Measurements from ENCODE around the gene ERVFRD-1.

ERVFRD-1 gene, protein sequence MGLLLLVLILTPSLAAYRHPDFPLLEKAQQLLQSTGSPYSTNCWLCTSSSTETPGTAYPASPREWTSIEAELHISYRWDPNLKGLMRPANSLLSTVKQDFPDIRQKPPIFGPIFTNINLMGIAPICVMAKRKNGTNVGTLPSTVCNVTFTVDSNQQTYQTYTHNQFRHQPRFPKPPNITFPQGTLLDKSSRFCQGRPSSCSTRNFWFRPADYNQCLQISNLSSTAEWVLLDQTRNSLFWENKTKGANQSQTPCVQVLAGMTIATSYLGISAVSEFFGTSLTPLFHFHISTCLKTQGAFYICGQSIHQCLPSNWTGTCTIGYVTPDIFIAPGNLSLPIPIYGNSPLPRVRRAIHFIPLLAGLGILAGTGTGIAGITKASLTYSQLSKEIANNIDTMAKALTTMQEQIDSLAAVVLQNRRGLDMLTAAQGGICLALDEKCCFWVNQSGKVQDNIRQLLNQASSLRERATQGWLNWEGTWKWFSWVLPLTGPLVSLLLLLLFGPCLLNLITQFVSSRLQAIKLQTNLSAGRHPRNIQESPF

DNA sequence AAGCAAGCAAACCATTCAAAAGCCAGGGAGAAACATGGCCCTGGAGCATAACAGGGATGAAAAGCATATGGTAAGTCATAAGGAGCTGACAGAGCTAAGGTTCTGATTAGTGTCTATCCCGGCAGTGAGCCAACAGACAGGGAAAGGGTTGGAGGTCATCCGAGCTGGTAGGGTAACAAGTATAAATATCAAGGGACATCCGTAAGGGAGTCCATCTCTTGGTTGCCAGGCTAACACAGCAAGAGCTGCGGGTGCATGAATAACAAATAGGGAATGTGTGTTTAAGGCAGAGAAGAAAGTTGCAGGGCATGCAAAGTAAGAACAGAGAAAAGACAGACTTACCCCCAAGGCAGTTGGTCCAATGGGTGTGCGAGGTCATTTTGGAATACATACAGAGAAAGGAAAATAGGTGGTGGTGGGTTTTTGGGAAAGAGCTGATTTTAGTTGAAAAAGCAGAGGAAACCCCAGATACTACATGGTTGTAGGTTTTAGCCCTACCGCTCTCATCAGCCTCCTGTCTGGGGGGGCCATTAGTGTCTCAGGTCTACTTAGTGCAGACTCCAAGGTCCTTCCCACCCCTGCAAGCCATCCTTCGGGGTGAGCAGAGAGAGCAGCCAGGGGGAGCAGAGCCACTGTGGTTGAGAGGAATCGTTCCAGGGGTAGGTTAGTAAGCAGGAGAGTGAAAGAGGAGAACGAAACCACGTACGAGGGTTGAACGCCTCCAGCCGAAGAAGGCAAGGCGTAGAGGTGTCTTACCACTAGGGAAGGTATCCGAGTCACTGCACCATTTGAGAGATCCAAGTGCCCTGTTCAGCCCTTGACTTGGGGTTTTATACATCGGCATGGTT lies at the start of gene ERVFRD-1:
ERVFRD-1 (minus strand) TSS at position 805 of the 848 bp plus-strand sequence. CDS start 6,415 bp downstream, outside the sequence.
- no peak for DNase-seq

DNA sequence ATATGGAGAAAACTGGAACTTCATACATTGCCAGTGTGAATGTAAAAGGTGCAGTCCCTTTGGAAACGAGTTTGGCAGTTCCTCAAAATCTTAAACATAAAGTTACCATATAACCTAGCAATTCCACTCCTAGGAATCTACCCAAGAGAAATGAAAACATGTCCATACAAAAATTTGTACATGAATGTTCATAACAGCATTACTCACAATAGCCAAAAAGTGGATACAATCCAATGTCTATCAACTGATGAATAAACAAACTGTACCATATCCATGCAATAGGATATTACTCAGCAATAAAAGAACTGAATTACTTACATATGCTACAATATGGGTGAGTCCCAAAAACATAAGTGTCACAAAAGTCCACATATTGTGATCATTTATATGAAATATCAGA lies 48.7 kb upstream of the ERVFRD-1 start:
- DNase-seq, result no peak

DNA sequence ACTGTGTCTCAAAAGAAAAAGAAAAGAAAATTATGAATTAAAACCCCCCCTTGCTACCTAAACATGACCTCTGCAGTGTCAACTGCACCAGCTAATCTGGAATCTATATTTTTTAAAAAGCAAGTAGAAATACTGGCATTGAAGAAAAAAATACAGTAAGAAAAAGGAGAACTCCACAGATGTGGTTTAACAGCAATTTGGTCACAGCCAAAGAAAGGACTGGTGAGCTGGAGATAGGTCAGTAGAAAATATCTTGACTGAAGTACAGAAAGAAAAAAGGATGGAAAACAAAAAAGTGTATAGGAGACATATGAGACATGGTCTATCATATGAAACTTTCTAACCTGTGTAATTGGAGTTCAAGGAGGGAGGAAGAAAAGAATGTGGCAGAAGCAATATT lies 44.1 kb upstream of the ERVFRD-1 start:
- DNase-seq, result peak; percentile 19 to 32

DNA sequence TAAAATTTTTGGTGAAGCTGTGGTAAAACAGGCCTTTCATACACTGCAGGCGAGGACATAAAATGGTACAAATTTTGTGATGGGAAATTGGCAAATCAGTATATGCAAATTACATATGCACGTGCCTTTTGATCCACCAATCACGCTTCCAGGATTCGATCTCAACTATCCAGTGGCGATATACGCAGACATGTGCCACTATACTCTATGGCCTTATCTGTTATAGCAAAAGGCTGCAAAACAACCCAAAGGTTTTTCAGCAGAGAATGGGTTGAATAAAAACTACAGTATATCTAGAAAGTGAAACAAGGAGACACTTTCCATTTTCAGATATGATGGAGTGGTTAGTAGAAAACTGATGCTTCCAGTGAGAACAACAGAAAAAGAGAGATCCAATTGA lies 41.9 kb upstream of the ERVFRD-1 start:
- no peak for DNase-seq

DNA sequence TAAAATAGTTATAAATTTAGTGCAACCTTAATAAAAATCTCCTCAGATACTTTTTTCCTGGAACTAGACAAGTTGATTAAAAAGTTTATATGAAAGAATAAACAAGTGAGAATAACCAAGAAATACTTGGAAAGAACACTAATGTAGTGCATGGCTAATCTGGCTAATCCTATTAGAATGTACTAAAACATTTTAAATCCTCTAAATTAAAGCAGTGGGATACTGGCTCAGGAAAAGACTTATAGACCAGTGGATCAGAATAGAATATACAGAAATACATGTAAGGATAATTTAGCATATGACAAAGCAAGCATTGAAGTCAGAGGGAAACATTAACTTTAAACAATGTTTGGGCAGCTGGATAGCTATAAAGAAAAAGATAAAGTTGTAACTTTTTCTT lies 41.1 kb upstream of the ERVFRD-1 start:
- no peak for DNase-seq

DNA sequence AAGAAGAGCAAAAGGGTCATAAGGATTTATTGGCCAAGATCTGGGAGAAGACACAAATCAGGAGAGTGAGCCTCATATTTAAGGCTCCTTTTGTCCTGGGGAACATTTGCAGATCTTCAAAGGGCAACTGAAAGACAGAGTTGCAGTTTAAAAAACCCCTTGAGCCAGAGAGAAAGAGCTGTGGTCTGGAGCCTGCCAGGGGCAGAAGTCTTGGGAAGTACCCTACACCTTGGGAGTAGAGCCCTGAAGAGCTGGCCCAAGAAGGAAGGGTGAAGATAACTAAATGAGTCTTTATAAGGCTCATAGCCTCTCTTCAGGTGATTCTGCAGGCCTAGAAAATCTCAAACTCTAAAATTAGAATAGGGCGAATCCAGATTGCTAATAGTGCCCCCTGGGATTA lies 40.0 kb upstream of the ERVFRD-1 start:
- DNase-seq, result no peak

DNA sequence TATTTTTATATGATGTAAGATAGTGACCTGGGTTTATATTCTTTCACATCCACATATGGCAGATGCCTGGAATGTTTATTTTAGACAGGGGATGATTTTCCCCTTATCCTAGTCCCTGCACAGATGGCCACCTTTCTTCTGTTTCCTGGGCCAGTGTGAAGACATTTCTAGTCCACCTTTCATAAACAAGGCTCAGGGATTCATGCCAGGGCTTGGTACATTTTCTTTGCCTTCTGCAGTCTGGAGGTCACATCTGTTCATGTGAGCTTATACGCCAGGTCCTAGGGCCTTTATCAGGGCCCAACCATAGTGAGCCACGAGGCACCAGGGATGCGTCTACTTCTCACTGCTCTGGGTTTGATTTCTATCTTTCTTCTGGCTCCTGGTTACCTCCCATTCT lies 38.0 kb upstream of the ERVFRD-1 start:
- no peak for DNase-seq

DNA sequence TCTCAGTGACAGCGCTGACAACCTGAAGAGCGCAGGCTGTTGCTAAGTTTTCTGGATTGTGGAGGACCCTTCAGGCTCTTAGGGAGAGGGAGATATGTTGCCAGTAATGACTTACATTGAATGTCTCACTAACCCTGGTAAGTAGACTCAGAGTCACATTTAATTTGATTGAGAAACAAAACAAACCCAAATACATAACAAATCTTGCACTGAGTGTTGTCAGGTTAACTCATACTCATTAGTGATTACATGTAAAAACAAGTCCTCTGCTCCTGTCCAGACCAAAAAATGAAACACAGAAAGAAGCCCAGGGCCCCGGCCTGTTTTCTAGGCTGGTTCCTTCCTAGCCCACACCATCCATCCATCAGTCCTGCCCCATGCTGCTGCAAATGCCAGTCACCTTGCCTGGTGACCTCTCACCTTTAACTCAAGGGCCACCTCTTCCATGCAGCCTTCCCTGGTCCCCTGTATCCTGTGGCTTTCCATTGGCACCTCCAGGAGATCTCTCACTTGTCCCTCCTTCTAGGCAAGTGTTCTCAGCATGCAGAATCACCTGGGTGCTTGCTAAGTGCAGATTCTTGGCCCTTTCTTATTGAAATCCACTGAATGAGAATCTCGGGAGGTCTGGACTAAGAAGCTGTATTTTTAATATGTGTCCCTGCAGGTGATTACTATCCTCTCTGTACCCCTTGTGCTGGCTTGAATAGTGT lies 34.7 kb upstream of the ERVFRD-1 start:
- DNase-seq, result no peak

DNA sequence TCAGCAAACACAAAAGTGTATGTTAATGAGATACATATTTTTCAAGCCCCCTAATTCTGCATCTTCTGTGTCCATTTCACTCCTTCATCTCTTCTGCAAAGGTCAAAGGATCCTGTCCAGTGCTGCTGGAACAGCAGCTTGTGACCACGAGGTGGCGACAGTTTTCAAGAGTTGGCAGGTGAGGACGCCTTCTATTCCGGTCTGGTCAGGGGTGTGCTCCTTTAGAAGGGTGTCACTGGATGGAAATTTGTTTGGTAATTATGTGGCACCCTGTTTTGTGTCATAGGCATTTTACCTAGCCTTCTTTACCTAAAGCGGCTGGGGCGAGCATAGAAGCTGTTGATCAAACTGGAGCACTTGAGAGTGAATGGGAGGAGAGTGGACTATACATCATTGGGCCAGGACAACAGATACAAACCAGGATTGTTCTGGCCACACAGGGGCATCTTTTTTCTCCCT lies 32.9 kb upstream of the ERVFRD-1 start:
- peak; percentile 83 to 91 for DNase-seq

DNA sequence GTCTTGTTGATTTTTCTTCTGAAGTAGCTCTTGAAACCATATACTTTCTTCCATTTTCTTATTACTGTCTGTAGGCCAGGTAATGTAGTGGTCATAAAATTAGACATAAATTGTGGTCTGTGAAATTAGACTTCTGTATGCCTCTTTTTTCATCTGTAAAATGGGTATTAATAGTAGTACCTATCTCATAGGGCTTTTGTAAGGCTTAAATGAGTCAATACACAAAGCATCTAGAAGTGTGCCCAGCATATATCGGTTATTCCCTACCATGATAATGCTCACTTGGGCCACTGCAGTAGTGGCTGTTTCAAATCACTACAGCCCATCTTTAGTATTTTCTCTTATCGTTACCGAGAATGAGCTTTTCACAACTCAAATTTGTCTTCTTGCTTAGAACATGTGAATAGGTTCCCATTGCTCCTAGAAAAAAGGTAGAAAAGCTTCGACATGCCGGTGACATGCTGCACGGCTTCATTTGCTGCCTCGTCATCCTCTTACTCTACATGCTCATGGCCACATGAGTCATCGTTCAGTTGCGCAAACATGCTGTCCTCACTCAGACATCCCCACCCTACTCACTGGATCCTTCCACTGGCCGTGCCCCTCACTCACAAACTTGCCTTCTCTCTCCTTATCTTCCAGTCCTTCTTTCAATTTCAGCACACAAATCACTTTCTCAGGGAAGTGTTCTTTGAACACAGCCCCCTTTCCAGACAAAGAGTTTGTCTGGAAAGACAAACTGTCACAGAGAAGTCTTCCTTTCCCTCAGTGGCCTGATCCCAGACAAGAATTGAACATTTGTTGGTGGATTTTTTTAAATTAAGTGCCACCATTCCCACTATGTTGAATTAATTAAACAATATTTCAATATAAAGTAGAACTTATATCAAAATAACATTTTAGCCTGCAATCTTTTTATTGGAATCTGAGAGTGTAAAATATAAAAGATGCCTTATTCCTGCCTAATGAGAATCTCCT lies 32.2 kb upstream of the ERVFRD-1 start:
- DNase-seq, result peak; percentile 87 to 88

DNA sequence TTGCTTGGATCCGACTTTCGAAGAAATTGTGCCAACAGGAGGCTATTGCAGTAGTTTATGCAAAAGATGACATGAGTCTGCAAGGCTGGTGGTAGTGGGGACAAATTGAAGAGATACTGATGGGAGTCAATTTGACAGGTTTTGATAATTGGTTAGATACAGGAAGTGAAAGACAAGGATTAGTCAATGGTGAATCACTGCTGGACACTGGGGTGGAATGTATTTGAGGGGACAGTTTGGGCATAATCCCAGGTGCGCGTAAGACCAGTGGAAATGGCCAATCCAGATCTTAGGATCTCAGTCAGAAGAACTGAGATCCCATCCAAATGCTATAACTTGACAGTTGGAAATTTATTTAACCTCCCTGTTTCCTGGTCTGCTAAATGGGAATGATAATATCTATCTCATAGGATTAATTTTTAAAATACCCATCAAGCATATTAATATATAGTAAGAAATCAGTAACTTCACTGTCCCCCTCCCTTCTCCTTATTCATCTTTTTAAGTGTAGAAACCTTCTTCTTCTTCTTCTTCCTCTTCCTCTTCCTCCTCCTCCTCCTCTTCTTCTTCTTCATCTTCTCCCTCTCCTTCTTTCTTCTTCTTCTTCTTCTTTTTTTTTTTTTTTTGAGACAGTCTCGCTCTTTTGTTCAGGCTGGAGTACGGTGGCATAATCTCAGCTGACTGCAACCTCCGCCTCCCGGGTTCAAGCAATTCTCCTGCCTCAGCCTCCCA lies 30.9 kb upstream of the ERVFRD-1 start:
- no peak for DNase-seq

DNA sequence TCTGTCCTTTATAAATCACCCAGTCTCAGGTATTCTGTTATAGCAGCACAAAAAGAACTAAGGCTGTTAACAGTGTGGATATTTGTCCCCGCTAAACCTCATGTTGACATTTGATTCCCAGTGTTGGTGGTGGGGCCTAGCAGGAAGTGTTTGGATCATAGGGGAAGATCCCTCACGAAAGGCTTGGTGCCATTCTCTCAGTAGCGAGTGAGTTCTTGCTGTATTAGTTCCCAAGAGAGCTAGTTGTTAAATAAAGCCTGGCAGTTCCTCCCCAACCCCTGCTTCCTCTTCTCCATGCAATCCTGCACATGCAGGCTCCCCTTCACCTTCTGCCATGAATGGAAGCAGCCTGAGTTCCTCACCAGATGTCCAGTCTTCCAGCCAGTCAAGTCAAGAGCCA lies 29.8 kb upstream of the ERVFRD-1 start:
- DNase-seq, result no peak

DNA sequence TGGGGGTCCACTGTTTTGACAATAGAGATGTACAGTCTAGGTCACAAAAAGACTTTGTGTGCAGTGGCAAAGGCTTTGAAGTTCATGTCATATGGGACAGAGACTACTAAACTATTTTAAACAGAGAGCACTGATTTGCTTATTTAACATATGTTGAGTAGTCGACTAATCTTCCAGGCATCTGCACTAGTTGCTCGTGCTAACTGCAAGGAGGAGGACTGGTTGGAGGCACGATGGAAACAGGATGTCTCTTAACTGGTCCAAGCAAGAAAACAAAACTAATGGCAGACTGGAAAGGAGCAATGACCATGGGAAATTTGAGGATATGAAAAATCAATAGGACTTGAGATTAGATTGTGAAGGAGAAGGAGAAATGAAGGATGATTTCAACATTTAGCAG lies 28.5 kb upstream of the ERVFRD-1 start:
- no peak for DNase-seq

DNA sequence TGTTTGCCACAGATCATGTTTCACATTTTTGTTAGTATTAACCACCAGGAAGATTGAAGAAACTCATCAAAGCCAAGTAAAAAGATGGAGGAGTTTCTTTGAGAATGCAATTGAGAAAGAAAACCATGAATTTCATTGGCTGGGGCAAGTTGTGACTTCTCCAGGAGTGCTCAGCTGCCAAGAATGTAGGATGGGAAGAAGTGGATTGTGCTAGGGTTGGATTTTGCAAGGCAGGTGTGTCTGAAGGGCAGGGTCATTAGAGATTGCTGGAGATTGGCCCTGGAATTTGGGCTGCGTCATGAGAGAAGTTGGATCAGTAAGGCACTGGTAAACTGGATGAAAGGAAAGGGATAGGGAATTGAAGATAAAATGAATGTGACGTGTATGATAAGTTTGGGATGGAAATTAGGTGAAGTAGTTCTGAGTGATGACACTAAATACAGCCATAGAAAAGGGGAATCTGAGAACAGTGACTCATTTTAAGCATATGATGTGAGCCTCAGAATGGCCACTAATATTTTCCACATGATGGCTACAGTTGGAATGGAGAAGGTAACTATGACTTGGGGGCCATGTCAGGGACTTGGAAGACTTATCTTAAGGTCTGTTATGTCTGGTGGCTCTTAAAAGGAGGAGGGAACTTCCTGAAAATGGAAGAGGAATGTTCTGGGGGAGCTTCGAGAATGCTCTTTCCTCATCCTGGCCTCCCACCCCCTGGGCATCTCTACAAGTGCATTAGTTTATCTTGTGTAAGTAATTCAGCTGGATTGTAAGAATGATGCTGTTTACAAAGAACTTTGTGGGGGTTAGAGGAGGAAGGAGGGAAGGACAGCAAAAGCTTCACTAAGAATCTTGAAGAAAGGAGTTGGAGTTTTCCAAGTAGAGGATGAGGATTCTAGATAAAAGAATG lies 27.8 kb upstream of the ERVFRD-1 start:
- peak in 1 of 2 experiments; percentile 16 for DNase-seq

DNA sequence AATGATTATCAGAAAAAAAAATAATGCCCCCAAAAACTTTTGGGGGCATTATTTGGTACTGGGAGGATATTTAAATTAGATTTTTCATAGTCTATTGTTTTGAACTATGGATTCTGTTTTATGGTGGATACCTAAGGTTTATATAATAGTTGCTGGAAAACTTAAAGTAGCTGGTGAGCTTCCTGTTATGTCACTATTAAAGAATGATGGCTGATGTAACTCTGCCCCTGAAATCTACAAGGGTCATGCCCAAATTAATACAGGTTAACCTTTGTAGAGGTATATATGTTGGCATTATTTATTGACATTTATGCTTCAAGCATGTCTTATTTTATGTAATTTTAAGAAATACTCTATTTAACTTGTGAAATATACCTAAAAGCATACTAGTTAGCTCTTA lies 25.3 kb upstream of the ERVFRD-1 start:
- no peak for DNase-seq

DNA sequence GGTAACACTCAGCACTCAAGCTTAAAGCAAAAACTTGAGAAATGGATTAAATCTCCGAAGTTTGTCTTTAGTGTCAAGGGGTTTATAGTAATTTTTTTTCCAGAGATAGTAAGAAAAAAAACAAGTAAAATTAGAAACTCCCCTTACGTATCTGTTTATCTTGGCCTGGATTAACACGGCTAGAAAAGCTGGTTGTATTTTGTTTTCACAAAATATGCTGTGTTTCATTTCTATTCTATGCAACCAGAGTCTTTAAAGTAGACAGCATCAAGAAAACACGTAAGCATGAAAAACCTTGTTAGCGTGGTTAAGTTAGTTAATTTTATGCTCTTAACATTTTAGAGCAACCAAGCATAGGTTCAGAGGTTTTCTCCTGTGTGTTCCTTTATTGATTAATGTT lies 21.8 kb upstream of the ERVFRD-1 start:
- DNase-seq, result no peak

DNA sequence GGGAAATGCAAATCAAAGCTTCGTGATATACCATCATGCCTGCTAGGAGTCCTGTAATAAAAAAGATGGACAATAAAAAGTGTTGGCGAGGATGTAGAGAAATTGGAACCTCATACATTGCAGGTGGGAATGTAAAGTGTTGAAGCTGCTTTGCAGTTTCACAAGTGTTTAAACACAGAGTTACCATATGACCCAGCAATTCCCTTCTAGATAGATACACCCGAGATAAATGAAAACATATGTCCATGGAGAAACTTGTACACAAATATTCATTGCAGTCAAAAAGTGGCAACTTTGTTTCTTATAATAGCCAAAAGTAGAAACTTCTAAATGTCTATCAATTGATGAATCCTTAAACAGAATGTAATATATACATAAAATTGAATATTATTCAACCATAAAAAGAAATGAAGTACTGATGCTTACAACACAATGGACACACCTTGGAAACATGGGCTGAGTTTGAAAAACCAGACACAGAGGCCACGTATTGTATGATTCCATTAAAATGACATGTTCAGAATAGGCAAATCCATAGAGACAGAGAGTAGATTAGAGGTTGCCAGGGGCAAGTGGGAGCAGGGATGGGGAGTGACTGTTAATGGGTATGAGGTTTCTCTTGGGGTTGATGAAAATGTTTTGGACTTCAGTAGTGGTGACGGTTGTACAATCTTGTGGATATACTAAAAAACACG lies 20.8 kb upstream of the ERVFRD-1 start:
- no peak for DNase-seq

DNA sequence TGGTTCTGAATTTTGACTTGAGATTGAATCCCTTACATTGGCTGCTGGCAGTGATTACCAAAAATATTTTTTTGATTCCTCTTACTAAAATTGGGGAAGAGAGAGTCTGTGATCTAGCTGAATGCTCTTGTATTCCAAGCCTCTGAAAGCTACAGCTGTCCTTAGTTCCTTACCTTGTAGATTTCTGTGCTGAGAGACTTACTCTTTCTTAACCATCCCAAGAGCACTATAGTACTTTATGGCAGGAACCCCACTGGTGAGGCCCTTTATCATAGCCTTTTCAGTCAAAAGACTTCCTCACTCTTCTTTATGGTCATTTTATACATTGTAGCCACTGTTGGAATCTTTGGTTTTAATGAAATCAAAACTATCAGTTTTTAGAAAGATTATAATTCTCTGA lies 19.1 kb upstream of the ERVFRD-1 start:
- no peak for DNase-seq

DNA sequence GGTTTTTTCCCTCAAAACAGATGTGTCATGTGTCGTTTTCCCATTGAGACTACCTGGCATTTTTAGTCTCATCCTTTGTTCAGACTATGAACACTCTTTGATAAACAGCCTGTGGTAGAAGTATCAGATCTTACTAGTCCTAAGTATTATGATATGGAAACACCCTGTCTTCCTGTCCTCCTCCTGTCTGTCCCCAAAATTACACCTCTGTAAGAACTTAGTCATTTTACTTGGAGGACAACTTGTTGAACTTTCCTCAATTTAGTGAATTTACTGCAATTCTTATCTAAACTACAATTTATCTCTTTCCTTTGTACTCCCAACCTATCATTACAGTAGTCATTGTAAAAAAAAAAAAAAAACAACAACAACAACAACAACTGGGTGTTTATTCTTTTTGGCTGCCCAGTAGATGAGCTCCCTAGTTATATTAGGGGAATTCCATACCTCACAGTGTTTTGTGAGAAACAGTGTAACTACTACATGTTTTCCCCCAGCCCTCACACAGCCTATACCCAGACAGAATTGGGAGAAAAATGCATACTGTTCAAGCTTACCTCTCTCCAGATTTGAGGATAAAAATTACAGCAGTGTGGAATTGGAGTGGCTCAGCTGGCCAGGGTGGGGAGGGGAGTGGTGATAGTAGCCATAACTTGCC lies 18.5 kb upstream of the ERVFRD-1 start:
- no peak for DNase-seq
